HepG2 (cell line): ENCODE data around the gene KCNIP4. TPM values are rescaled to one million over a fixed set of nuclear protein-coding genes. Genes with fewer than 3 reads are reported as not detected.

Source experiments
- ATAC-seq: fragments of 200-7000 bp; cut with Tn5 transposase; 3 replicates; pipeline ENCODE4 v1.9.1; 2020; ENCODE audit warnings: mild to moderate bottlenecking, moderate library complexity
- BruUV-seq: library from RNA; stranded (reverse); fragments of 400-500 nt; replicated peaks from 2 replicates; lab custom pipeline; 2021; lab: Mats Ljungman, UMichigan
- CTCF ChIA-PET: fragments of 300-600 bp; formaldehyde crosslinking; extraction: SDS; loops from one replicate; lab custom pipeline; 2021; ENCODE audit warnings: low total read pairs, inconsistent platforms, low intra/inter-chr PET ratio; lab: Yijun Ruan, JAX
- POLR2A ChIA-PET: fragments of 350-600 bp; sonication (Branson Sonifier 250); formaldehyde crosslinking; loops from one replicate; lab custom pipeline; 2020; ENCODE audit warnings: antibody characterized with exemption, inconsistent platforms; lab: Yijun Ruan, JAX
- DNase-seq: peaks from one replicate; pipeline ENCODE4 v3.0.0-alpha.2; 2015; ENCODE audit warnings: low spot score
- FAIRE-seq: peaks from 3 replicates; lab custom pipeline; 2011; peaks lifted over from hg19 to GRCh38; lab: Jason Lieb, UNC
- H2AFZ ChIP-seq: one replicate; pipeline ENCODE4 v1.6.1; 2011; ENCODE audit warnings: low read length, inconsistent platforms
- H3K27ac ChIP-seq: fragments of 300-600 bp; 3 replicates; pipeline ENCODE4 v1.8.0; 2011; ENCODE audit warnings: mixed run types, mild to moderate bottlenecking, mixed read lengths, low read length, inconsistent platforms; ENCODE audit not compliant: insufficient read depth; ENCODE audit errors: extremely low read length
- H3K27me3 ChIP-seq, 2 experiments: fragments of 200-600 bp in 1 of 2; 2 replicates in 1 of 2; 3 replicates in 1 of 2; pipeline versions ENCODE4 v1.6.0 to v1.8.0; 2011; ENCODE audit warnings: low read length in 2 of 2, mild to moderate bottlenecking in 2 of 2, moderate library complexity in 2 of 2, inconsistent platforms in 1 of 2; ENCODE audit not compliant: insufficient read depth in 2 of 2, control insufficient read depth in 1 of 2
- H3K36me3 ChIP-seq, 2 experiments: fragments of 200-600 bp in 1 of 2; replicated peaks in 1 of 2; 2 replicates in 1 of 2; 3 replicates in 1 of 2; pipeline versions ENCODE4 v1.5.1 to v1.8.0; 2011; ENCODE audit warnings: low read length in 2 of 2, inconsistent platforms in 1 of 2; ENCODE audit not compliant: insufficient read depth in 2 of 2, control insufficient read depth in 1 of 2
- H3K4me1 ChIP-seq: 2 replicates; pipeline ENCODE4 v1.5.1; 2012; ENCODE audit warnings: low read length, inconsistent platforms; ENCODE audit not compliant: insufficient read depth
- H3K4me2 ChIP-seq: 2 replicates; pipeline ENCODE4 v1.6.0; 2011; ENCODE audit warnings: low read depth, low read length, inconsistent platforms
- H3K4me3 ChIP-seq, 3 experiments: fragments of 200-600 bp in 1 of 3; sonication (generic), shearing (Covaris generic) in 1 of 3; replicated peaks in 1 of 3; 2 replicates each; pipeline ENCODE4 v1.5.1; 2011 to 2016; ENCODE audit warnings: low read length in 3 of 3, inconsistent platforms in 2 of 3, low read depth in 2 of 3, mild to moderate bottlenecking in 2 of 3, control low read depth in 1 of 3, mixed read lengths in 1 of 3; ENCODE audit not compliant: insufficient read depth in 1 of 3
- H3K79me2 ChIP-seq: one replicate; pipeline ENCODE4 v1.6.1; 2011; ENCODE audit warnings: low read length, inconsistent platforms; ENCODE audit not compliant: insufficient read depth
- H3K9ac ChIP-seq: 2 replicates; pipeline ENCODE4 v1.6.0; 2011; ENCODE audit warnings: mild to moderate bottlenecking, low read depth, low read length, inconsistent platforms; ENCODE audit not compliant: insufficient read depth
- H3K9me3 ChIP-seq: 2 replicates; pipeline ENCODE4 v1.5.1; 2012; ENCODE audit warnings: mild to moderate bottlenecking, low read length
- H4K20me1 ChIP-seq: 2 replicates; pipeline ENCODE4 v1.6.0; 2011; ENCODE audit warnings: inconsistent platforms, mild to moderate bottlenecking, low read length, moderate library complexity; ENCODE audit not compliant: insufficient read depth
- ATF6 ChIP-seq: sonication (generic); formaldehyde crosslinking; conservative IDR thresholded peaks from 2 replicates; pipeline ENCODE4 v1.4.0; 2020; ENCODE audit warnings: missing genetic modification reagents
- ATF7 ChIP-seq, 2 experiments: fragments of 450-650 bp in 1 of 2; sonication (generic) in 1 of 2; formaldehyde crosslinking in 1 of 2; IDR thresholded peaks; 2 replicates each; pipeline versions ENCODE4 v1.4.0 to v1.6.1; 2016 to 2020; ENCODE audit warnings: antibody characterized with exemption in 1 of 2, mild to moderate bottlenecking in 1 of 2, missing genetic modification reagents in 1 of 2
- CEBPB ChIP-seq: IDR thresholded peaks from 2 replicates; pipeline ENCODE4 v1.6.1; 2011; ENCODE audit warnings: low read depth, low read length, improper control_type of control experiment, borderline replicate concordance
- CREB1 ChIP-seq, 2 experiments: fragments of 450-650 bp in 1 of 2; IDR thresholded peaks; 2 replicates each; pipeline ENCODE4 v1.6.1; 2016 to 2017; ENCODE audit warnings: control low read depth in 1 of 2, mild to moderate bottlenecking in 1 of 2, missing compliant biosample characterization in 1 of 2, missing genetic modification characterization in 1 of 2
- HNF1A ChIP-seq, 2 experiments: sonication (generic) in 1 of 2; formaldehyde crosslinking in 1 of 2; IDR thresholded peaks; 2 replicates each; pipeline versions ENCODE4 v1.4.0 to v1.6.1; 2016 to 2020; ENCODE audit warnings: borderline replicate concordance in 1 of 2, low read depth in 1 of 2, mild to moderate bottlenecking in 1 of 2, missing genetic modification reagents in 1 of 2
- JUND ChIP-seq: sonication (generic); formaldehyde crosslinking; IDR thresholded peaks from 2 replicates; pipeline ENCODE4 v1.8.0; 2022; ENCODE audit warnings: mild to moderate bottlenecking, missing genetic modification reagents
- RFXAP ChIP-seq: sonication (generic); formaldehyde crosslinking; IDR thresholded peaks from 2 replicates; pipeline ENCODE4 v1.4.0; 2020; ENCODE audit warnings: missing genetic modification reagents, borderline replicate concordance
- WGBS: methylation state at CpG from one replicate; pipeline ENCODE4 v1.1.6; 2017; ENCODE audit warnings: low lambda C conversion rate; 5-methylcytosine and 5-hydroxymethylcytosine counted together
- in situ Hi-C: cut with HindIII; loops from 2 replicates; pipeline ENCODE4 v1.10.0; 2017; ENCODE audit warnings: low pct_unique_long_range_greater_than_20kb; ENCODE audit not compliant: extremely low pct_ligation_motif_present
- intact Hi-C: fragments of 100-400 bp; cut with micrococcal nuclease; formaldehyde crosslinking; loops from one replicate; pipeline ENCODE4 v1.10.0; 2022; ENCODE audit not compliant: unreplicated experiment
- polyA plus RNA-seq, 8 experiments: library from polyadenylated mRNA; depleted of rRNA in 3 of 8; stranded (reverse) in 7 of 8; unstranded in 1 of 8; fragments of >200 nt; fragmentation: Illumina TruSeq in 4 of 8; extraction: Trizol in 4 of 8; gene quantifications; 2 replicates each; pipeline versions ENCODE4 v1.2.1 to v1.2.3, GENCODE V29; 2011 to 2016; ENCODE audit warnings: low read depth in 4 of 8, missing spikeins in 1 of 8, mixed read lengths in 1 of 8; ENCODE audit not compliant: insufficient read depth in 1 of 8
- total RNA-seq, 5 experiments: library from RNA; depleted of rRNA; stranded (reverse); fragments of >200 nt; fragmentation: Illumina TruSeq; extraction: Trizol; gene quantifications; 2 replicates each; pipeline ENCODE4 v1.2.3, GENCODE V29; 2016; ENCODE audit warnings: low read depth in 1 of 5

Gene KCNIP4
- total and polyA plus RNA-seq, 2 of the 13 experiments (the other 11 are each of a cell fraction or from before 2014, with no cell fraction given): 0.09 TPM; not detected in 1

GRCh38 chr4:20925176-20925575 is 1023.4 kb downstream of the KCNIP4 start:
- Histone ChIP-seq H3K79me2 (no peaks in the 10 kb centered on the region), H3K36me3 (no peaks in the 10 kb centered on the region), H3K9ac (no peak overlapping the region), H3K9me3 (peaks cover 46% of the 10 kb centered on the region), H3K4me1 (no peaks in the 10 kb centered on the region), H2AFZ (no peak overlapping the region), H3K27ac (no peak overlapping the region), H3K27me3 (no peaks in the 10 kb centered on the region), H3K4me2 (no peak overlapping the region), H3K4me3 (no peak overlapping the region), H4K20me1 (no peaks in the 10 kb centered on the region)
- TF ChIP-seq ATF7 (IDR thresholded peaks at IDR 0.05) (peak; percentile 44), ATF7 (CRISPR knock-in tag; IDR thresholded peaks at IDR 0.05) (no peak), CEBPB (no peak), RFXAP (CRISPR knock-in tag) (no peak), HNF1A (IDR thresholded peaks at IDR 0.05; ENCODE audit: low read depth) (no peak), HNF1A (CRISPR knock-in tag; IDR thresholded peaks at IDR 0.05; ENCODE audit: borderline replicate concordance) (no peak), ATF6 (CRISPR knock-in tag) (no peak), JUND (CRISPR knock-in tag) (no peak), CREB1 (IDR thresholded peaks at IDR 0.05) (peak; percentile 36; the same call in 1 of the 2 replicates), CREB1 (CRISPR knock-in tag; IDR thresholded peaks at IDR 0.05) (no peak)
- DNase-seq (no peak), ATAC-seq (no peak), FAIRE-seq (no peak)
- ChIA-PET POLR2A (no interaction called here), CTCF (no interaction called here)
- WGBS: 17% methylated on average over 4 of the region's 4 CpGs
- no TSS peak for BruUV-seq
- intact Hi-C loops: no loop called here
- in situ Hi-C loops: no loop called here
